B cell (primary cell): ENCODE measurements around the gene CASTOR1. TPM values are rescaled to one million over a fixed set of nuclear protein-coding genes. Genes with fewer than 3 reads are reported as not detected.

Experiments
- ATAC-seq: fragments of 200-7000 bp; cut with Tn5 transposase; one replicate; pipeline ENCODE4 v1.10.0; 2021; ENCODE audit warnings: low read depth, mild to moderate bottlenecking, moderate number of reproducible peaks, moderate library complexity
- CTCF ChIA-PET: fragments of 350-600 bp; sonication (Branson Sonifier 250); formaldehyde crosslinking; loops from one replicate; lab custom pipeline; 2021; ENCODE audit warnings: antibody characterized with exemption, inconsistent platforms; lab: Charles Lee
- POLR2A ChIA-PET: fragments of 350-600 bp; sonication (Branson Sonifier 250); formaldehyde crosslinking; loops from one replicate; lab custom pipeline; 2021; ENCODE audit warnings: antibody characterized with exemption; lab: Charles Lee
- DNase-seq: peaks from one replicate; pipeline ENCODE4 v3.0.0; 2013
- H2AFZ ChIP-seq: 2 replicates; pipeline ENCODE4 v1.6.1; 2012; ENCODE audit warnings: mild to moderate bottlenecking, low read depth, low read length; ENCODE audit not compliant: insufficient read depth, poor library complexity, severe bottlenecking
- H3K27ac ChIP-seq, 2 donors: 1 replicate in 1 of 2; 2 replicates in 1 of 2; pipeline ENCODE4 v1.5.1; 2012 to 2013; ENCODE audit warnings: low read length in 2 of 2, mild to moderate bottlenecking in 2 of 2, moderate library complexity in 1 of 2
- H3K27me3 ChIP-seq, 4 experiments: fragments of 200-600 bp in 1 of 4; sonication (generic) in 1 of 4; replicated peaks in 1 of 4; 1 replicate in 2 of 4; 2 replicates in 2 of 4; pipeline versions ENCODE4 v1.6.1 to v1.7.0; 2013 to 2016; ENCODE audit warnings: low read length in 3 of 4, mild to moderate bottlenecking in 2 of 4, mixed read lengths in 1 of 4, moderate library complexity in 1 of 4; ENCODE audit not compliant: insufficient read depth in 4 of 4, control insufficient read depth in 3 of 4; ENCODE audit errors: control extremely low read depth in 1 of 4
- H3K36me3 ChIP-seq, 2 experiments: replicated peaks in 1 of 2; 1 replicate in 1 of 2; 2 replicates in 1 of 2; pipeline versions ENCODE4 v1.6.1 to v1.7.1; 2013; ENCODE audit warnings: low read length in 1 of 2; ENCODE audit not compliant: insufficient read depth in 2 of 2, control insufficient read depth in 1 of 2; ENCODE audit errors: control extremely low read depth in 1 of 2, extremely low read depth in 1 of 2
- H3K4me1 ChIP-seq, 2 donors: fragments of 200-600 bp in 1 of 2; sonication (generic) in 1 of 2; 1 replicate in 1 of 2; 2 replicates in 1 of 2; pipeline versions ENCODE4 v1.5.1 to v1.6.1; 2013 to 2017; ENCODE audit warnings: low read length in 2 of 2; ENCODE audit not compliant: control insufficient read depth in 2 of 2, insufficient read depth in 2 of 2
- H3K4me2 ChIP-seq: replicated peaks from 2 replicates; pipeline ENCODE3; 2012; ENCODE audit warnings: mild to moderate bottlenecking, low read depth, low read length; ENCODE audit not compliant: poor library complexity, severe bottlenecking
- H3K4me3 ChIP-seq, 5 experiments: fragments of 200-600 bp in 1 of 5; sonication (generic) in 1 of 5; 1 replicate in 3 of 5; 2 replicates in 2 of 5; pipeline versions ENCODE4 v1.5.1 to v1.7.0; 2011 to 2016; ENCODE audit warnings: low read length in 4 of 5, mild to moderate bottlenecking in 4 of 5, low read depth in 2 of 5, control low read depth in 1 of 5, moderate library complexity in 1 of 5; ENCODE audit not compliant: insufficient read depth in 1 of 5; ENCODE audit errors: control extremely low read depth in 1 of 5, extremely low read depth in 1 of 5
- H3K79me2 ChIP-seq: fragments of 200-600 bp; sonication (generic); one replicate; pipeline ENCODE4 v1.6.0; 2016; ENCODE audit warnings: low read length; ENCODE audit not compliant: control insufficient read depth, insufficient read depth
- H3K9ac ChIP-seq: fragments of 200-600 bp; sonication (generic); 2 replicates; pipeline ENCODE4 v1.6.1; 2017; ENCODE audit warnings: mild to moderate bottlenecking, low read length, moderate library complexity
- H3K9me3 ChIP-seq, 3 donors: one replicate each; pipeline versions ENCODE4 v1.6.1 to v1.7.1; 2013; ENCODE audit warnings: low read length in 2 of 3; ENCODE audit not compliant: control insufficient read depth in 2 of 3, insufficient read depth in 1 of 3; ENCODE audit errors: control extremely low read depth in 1 of 3
- H4K20me1 ChIP-seq: 2 replicates; pipeline ENCODE4 v1.6.0; 2012; ENCODE audit warnings: mild to moderate bottlenecking, low read length; ENCODE audit not compliant: insufficient read depth, control insufficient read depth, poor library complexity, severe bottlenecking
- H3K27ac Mint-ChIP-seq: one replicate; pipeline ENCODE4 v1.8.0; 2021; ENCODE audit warnings: mixed read lengths
- H3K27me3 Mint-ChIP-seq: one replicate; pipeline ENCODE4 v1.8.0; 2021; ENCODE audit warnings: mixed read lengths
- H3K4me1 Mint-ChIP-seq: one replicate; pipeline ENCODE4 v1.8.0; 2021; ENCODE audit warnings: mixed read lengths
- H3K4me3 Mint-ChIP-seq: one replicate; pipeline ENCODE4 v1.8.0; 2021; ENCODE audit warnings: mixed read lengths
- H3K9me3 Mint-ChIP-seq: one replicate; pipeline ENCODE4 v1.8.0; 2022; ENCODE audit warnings: mixed read lengths; ENCODE audit not compliant: insufficient read depth
- CTCF ChIP-seq: fragments of 200-600 bp; IDR thresholded peaks from one replicate; pipeline ENCODE4 v1.8.0; 2022; ENCODE audit warnings: antibody characterized with exemption, mild to moderate bottlenecking
- EZH2 ChIP-seq: IDR thresholded peaks from 2 replicates; pipeline ENCODE4 v1.6.1; 2012; ENCODE audit warnings: borderline replicate concordance, low read depth, mild to moderate bottlenecking, moderate library complexity, low read length; ENCODE audit not compliant: insufficient read depth, poor library complexity, severe bottlenecking
- WGBS: methylation state at CpG from one replicate; pipeline ENCODE4 v1.1.5; 2013; ENCODE audit warnings: missing lambda C conversion rate; ENCODE audit not compliant: insufficient coverage; 5-methylcytosine and 5-hydroxymethylcytosine counted together
- intact Hi-C: fragments of 100-400 bp; cut with micrococcal nuclease; formaldehyde crosslinking; loops from one replicate; pipeline ENCODE4 v1.10.0; 2022
- polyA plus RNA-seq: library from polyadenylated mRNA; depleted of rRNA; stranded (reverse); fragments of >200 nt; gene quantifications from 2 replicates; pipeline ENCODE4 v1.2.3, GENCODE V29; 2012
- total RNA-seq, 2 donors: library from RNA; stranded (reverse); fragments of 120-200 nt in 1 of 2; gene quantifications; 1 replicate in 1 of 2; 2 replicates in 1 of 2; pipeline versions ENCODE4 v1.2.3 to v1.2.4, GENCODE V29; 2013 to 2022

The CASTOR1 gene
- total and polyA plus RNA-seq, 2 donors (not counting 1 experiment from before 2014, with no cell fraction given), result 16.3 to 18.4 TPM

DNA sequence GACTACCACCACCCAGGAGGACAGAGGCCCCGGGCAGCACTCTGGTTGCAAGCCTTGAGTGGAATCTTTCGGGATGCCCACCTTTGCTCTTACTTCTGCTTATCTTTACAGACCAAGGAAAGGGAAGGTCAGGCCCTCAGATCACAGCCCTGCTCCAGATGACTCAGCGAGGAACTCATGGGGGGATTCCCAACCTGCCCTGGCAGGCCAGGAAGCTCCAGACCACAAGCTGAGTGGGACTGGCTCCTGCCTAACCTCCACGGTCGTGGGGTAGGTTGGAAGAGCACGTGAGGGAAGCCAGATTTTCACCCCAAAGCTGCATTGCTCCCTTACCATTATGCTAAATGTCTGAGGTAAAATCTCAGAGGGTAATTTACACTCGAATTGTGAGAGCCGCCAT, 25.6 kb upstream of the CASTOR1 start:
- no peak overlapping the region for H2AFZ ChIP-seq
- Mint-ChIP-seq H3K4me1 (peaks cover 91% of the 10 kb centered on the region), H3K27ac (peak overlapping the region; percentile 71), H3K4me3 (no peak overlapping the region), H3K9me3 (no peaks in the 10 kb centered on the region), H3K27me3 (no peaks in the 10 kb centered on the region)
- ChIA-PET POLR2A (interaction anchor here (1.1 to 1.4 kb wide), 2 partner anchors 9 to 26 kb away, joined by 4 to 5 read pairs; partner anchors contain the start of gene CASTOR1), CTCF (interaction anchor here (0.8 to 19.2 kb wide), 3 partner anchors 10 to 75 kb away, joined by 3 to 229 read pairs (median 6); partner anchors contain the start of gene CASTOR1)
- TF ChIP-seq EZH2 (no peak), CTCF (no peak)
- DNase-seq, result peak; percentile 33
- H3K27me3 ChIP-seq, result no peaks in the 10 kb centered on the region
- H3K36me3 ChIP-seq, result peaks cover 0 to 18% of the 10 kb centered on the region in 2 experiments
- peak overlapping the region; percentile 11 for H3K4me2 ChIP-seq
- H3K27ac ChIP-seq, result peak overlapping the region in 1 of 2 donors; percentile 63
- H3K4me3 ChIP-seq, result no peak overlapping the region
- ATAC-seq, result no peak
- H4K20me1 ChIP-seq, result peaks cover 17% of the 10 kb centered on the region
- H3K9ac ChIP-seq, result no peak overlapping the region
- peaks cover 67 to 77% of the 10 kb centered on the region in 2 donors for H3K4me1 ChIP-seq
- no peaks in the 10 kb centered on the region for H3K9me3 ChIP-seq
- WGBS, result 45% methylated on average over 3 of the region's 8 CpGs
- peaks cover 96% of the 10 kb centered on the region for H3K79me2 ChIP-seq
- intact Hi-C loops, result no loop called here

DNA sequence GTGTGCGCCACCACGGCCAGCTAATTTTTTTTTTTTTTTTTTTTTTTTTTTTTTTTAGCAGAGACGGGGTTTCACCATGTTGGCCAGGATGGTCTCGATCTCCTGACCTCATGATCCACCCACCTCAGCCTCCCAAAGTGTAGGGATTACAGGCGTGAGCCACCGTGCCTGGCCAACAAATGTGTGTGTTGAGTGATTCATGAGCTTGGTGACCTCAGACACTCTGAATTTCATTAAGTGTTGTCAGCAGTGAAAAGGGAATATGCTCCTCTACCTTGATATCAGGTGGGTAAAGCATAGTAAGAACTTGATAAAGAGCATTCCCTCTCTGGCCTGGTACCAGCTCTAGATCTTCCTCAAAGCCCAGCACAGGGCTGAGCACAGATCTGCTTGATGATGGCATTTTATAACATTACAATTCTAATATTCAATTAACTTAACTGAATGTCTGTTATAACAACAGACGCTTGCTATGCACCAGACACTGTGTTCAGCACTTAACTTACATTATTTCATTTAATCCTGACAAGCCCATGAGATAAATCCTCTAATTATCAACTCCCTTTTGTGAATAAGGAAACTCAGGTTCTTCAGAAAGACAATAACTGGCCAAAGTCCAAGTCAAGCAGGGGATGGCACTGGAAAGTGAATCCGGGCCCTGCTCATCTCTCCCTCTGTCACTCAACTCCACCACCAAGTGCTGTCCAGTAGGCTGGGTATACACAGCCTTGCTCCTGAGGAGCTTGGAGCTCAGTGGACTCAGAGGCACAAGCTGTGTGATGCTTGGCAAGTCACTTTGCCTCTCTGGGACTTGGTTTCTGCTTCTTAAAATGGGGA, 24.4 kb upstream of the CASTOR1 start:
- H3K4me1 Mint-ChIP-seq, result peaks cover 91% of the 10 kb centered on the region
- ChIA-PET CTCF (interaction anchor here (0.7 to 19.2 kb wide), 2 partner anchors 16 to 24 kb away, joined by 3 to 229 read pairs; partner anchors contain the start of gene CASTOR1), POLR2A (interaction anchor here (0.7 to 1.4 kb wide), 2 partner anchors 8 to 13 kb away, joined by 4 to 5 read pairs; no protein-coding TSS in a partner anchor)
- H3K9me3 ChIP-seq, result no peaks in the 10 kb centered on the region
- H3K27me3 ChIP-seq, result no peaks in the 10 kb centered on the region
- H3K27ac ChIP-seq, result peak overlapping the region in 1 of 2 donors; percentile 63
- peak overlapping the region; percentile 81 for H3K27ac Mint-ChIP-seq
- no peaks in the 10 kb centered on the region for H3K27me3 Mint-ChIP-seq
- WGBS, result 92% methylated on average over 2 of the region's 8 CpGs
- intact Hi-C loops, result no loop called here
- H3K4me3 Mint-ChIP-seq, result peak overlapping the region; percentile 21
- H2AFZ ChIP-seq, result no peak overlapping the region
- peaks cover 0 to 13% of the 10 kb centered on the region in 2 experiments for H3K36me3 ChIP-seq
- H3K4me2 ChIP-seq, result peak overlapping the region; percentile 13
- no peak for DNase-seq
- H3K4me3 ChIP-seq, result no peak overlapping the region
- peaks cover 6% of the 10 kb centered on the region for H4K20me1 ChIP-seq
- H3K79me2 ChIP-seq, result peaks cover 96% of the 10 kb centered on the region
- no peak overlapping the region for H3K9ac ChIP-seq
- peaks cover 74 to 81% of the 10 kb centered on the region in 2 donors for H3K4me1 ChIP-seq
- H3K9me3 Mint-ChIP-seq, result no peaks in the 10 kb centered on the region
- ATAC-seq, result no peak
- TF ChIP-seq EZH2 (no peak), CTCF (no peak)
